ENCODE data around the gene TBC1D9.

TBC1D9 gene

GRCh38 chr4:140609548-140610425 is 146.4 kb downstream of the TBC1D9 start:
- peak; percentile 46 to 66 for DNase-seq

- DNase-seq = no peak
These were observed 148.3 kb downstream of the TBC1D9 start for GRCh38 chr4:140607852-140608251.

GRCh38 chr4:140604544-140604943 is 151.6 kb downstream of the TBC1D9 start:
- no peak for DNase-seq

- peak; percentile 45 to 68 for DNase-seq
These were observed 152.9 kb downstream of the TBC1D9 start for GRCh38 chr4:140603286-140603685.

GRCh38 chr4:140602714-140603113 is 153.5 kb downstream of the TBC1D9 start:
- no peak for DNase-seq

GRCh38 chr4:140600408-140600807 is 155.8 kb downstream of the TBC1D9 start:
- DNase-seq = no peak

GRCh38 chr4:140595065-140595464 is 161.1 kb downstream of the TBC1D9 start:
- peak; percentile 7 to 32 for DNase-seq

GRCh38 chr4:140584439-140584838 is 171.7 kb downstream of the TBC1D9 start:
- no peak for DNase-seq

GRCh38 chr4:140581078-140581477 is 175.1 kb downstream of the TBC1D9 start:
- no peak for DNase-seq

- DNase-seq = peak; percentile 19 to 27
These were observed 176.9 kb downstream of the TBC1D9 start for GRCh38 chr4:140579278-140579677.

- no peak for DNase-seq
These were observed 180.7 kb downstream of the TBC1D9 start for GRCh38 chr4:140575489-140575888.

- no peak for DNase-seq
These were observed 184.6 kb downstream of the TBC1D9 start for GRCh38 chr4:140571620-140572019.

Data from NCI-H2081 (cell line).